Right hindlimb (tissue), 1 donor: ENCODE measurements around the gene SHISAL1.

Experiments used
- DNase-seq: peaks from one replicate; pipeline ENCODE4 v3.0.0-alpha.2; 2018

The SHISAL1 gene

GRCh38 chr22:44298406-44299091, 14.2 kb downstream of the SHISAL1 start:
- DNase-seq, result no peak

- DNase-seq, result no peak
Measured at GRCh38 chr22:44297470-44298061, 15.2 kb downstream of the SHISAL1 start.

DNA sequence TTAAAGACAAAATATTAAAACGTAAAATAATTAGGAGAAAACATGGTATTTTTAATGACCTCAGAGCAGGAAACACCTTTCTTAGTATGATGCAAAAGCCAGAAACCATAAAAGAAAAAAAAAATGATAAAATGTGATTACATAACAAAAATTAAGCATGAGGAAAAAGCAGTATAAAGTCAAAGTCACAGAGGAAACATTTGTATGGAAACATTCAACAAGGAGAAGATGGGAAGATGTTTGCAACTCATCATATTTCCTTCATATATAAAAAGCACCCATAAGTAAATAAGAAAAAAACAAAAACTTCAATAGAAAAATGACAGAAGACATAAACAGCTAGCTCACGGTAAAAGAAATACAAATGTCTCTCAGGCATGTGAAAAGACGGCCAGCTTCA, 17.3 kb downstream of the SHISAL1 start:
- DNase-seq, result no peak

DNA sequence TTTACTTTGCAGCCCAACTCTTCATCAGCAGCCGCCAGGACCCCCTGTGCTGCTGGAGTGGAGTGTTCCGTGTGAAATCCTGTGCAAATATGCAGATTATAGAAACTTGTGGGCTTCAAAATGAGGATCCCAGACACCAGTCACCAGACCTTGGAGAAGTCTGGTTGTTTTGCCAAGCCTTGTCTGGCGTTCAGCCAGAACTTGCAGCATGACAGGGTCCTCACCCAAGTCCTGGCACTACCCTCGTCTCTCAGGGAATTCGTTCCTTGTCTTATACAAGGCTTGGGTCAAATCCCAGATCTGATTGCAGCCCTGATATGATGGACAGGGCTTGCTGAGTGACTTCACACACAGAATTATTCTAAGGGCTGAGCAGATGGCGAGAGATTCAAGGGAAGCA, 18.9 kb downstream of the SHISAL1 start:
- DNase-seq, result no peak

- DNase-seq, result no peak
Measured at GRCh38 chr22:44293034-44293433, 19.7 kb downstream of the SHISAL1 start.

- no peak for DNase-seq
Measured at GRCh38 chr22:44292521-44292920, 20.2 kb downstream of the SHISAL1 start.

GRCh38 chr22:44291674-44292360, 20.9 kb downstream of the SHISAL1 start:
- no peak for DNase-seq

- DNase-seq, result no peak
Measured at GRCh38 chr22:44291265-44291664, 21.5 kb downstream of the SHISAL1 start.

DNA sequence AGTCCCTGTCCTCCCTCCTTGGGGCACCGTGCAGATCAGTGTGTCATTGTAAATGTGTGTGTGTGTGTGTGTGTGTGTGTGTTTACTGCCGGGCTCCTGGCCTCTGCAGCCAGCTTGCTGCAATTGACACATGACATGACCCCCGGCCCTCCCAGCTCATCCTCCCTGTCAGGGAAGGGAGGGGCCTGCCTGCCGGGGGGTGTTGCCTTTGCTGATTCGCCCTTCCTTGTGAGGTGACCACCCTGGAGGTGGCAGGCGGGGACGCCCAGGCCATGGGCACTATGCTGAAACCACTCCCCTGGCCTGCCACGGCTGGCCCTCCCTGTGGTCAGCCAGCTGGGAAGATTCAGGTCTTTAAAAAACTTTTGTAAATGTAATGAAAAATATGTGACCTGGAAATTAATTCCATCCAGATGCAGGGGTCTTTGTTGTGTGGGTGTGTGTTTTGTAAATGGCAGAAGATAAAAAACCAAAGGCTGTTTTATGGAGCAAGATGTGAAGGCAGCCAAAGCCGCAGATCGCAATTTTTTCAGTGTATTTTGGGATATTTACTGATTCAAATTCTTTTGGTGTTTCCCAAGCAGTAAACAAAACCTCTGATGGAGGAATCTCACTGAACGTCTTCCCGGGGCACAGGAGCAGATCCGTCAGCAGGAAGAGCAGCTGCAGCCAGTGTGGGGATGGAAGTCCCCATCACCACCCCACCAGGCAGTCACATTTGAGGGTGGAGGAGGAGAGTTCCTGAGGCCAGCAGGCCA, 23.2 kb downstream of the SHISAL1 start:
- DNase-seq, result no peak

- no peak for DNase-seq
Measured at GRCh38 chr22:44288913-44289312, 23.8 kb downstream of the SHISAL1 start.

GRCh38 chr22:44287741-44288140, 25.0 kb downstream of the SHISAL1 start:
- no peak for DNase-seq

- DNase-seq, result no peak
Measured at GRCh38 chr22:44287121-44287693, 25.5 kb downstream of the SHISAL1 start.

GRCh38 chr22:44286646-44287045, 26.1 kb downstream of the SHISAL1 start:
- DNase-seq, result peak; percentile 68

- DNase-seq, result no peak
Measured at GRCh38 chr22:44284711-44285110, 28.0 kb downstream of the SHISAL1 start.

GRCh38 chr22:44281768-44282637, 30.7 kb downstream of the SHISAL1 start:
- peak; percentile 59 for DNase-seq

GRCh38 chr22:44280665-44281188, 32.0 kb downstream of the SHISAL1 start:
- no peak for DNase-seq

DNA sequence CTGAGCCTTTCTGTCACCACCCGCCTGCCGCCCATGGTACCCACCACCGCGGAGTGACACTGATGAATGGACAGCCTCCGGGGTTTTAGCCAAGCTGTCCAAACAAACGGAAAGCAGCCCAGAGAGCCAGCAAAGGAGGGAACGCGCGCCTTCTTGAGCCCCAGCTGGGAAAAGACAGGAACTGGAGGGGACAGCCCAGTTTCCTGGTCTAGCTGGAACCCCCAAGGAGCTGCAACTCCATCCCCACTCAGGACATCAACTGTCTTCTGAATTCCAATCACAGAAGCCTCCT, 33.7 kb downstream of the SHISAL1 start:
- DNase-seq, result no peak

DNA sequence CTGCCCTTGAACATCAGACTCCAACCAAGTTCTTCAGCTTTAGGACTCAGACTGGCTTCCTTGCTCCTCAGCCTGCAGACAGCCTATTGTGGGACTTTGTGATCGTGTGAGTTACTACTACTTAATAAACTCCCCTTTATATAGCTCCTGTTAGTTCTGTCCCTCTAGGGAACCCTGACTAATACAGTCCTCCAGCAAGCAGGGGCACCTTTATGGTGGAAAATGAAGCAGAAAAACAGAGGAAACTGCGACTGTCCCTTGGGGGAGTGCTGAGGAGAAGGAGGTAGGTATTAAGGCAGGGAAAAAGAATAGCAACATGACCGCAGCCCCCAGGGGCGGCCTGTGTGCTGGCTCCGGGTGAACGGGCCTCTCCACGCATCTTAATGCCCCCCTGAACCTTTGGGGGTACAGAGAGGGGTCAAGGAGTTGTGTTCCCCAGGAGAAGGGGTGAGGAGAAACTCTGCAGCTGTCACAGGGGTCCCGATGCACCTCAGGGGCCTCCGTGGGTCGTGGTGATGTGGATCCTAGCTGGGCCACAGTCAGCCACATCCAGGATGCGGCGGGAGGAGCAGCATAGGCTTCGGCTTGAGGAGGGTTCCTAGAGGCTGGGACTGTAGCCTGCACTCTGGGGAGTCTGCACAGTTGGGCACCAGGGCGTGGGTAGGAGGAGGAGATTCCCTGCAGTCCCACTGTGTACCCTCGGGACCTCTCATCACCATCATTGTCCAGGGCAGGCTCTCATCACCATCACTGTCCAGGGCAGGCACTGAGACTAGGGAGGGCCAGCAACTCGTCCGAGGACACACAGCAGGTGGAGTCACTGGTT, 34.3 kb downstream of the SHISAL1 start:
- no peak for DNase-seq

- no peak for DNase-seq
Measured at GRCh38 chr22:44277386-44278135, 35.2 kb downstream of the SHISAL1 start.

GRCh38 chr22:44276706-44277356, 35.9 kb downstream of the SHISAL1 start:
- no peak for DNase-seq
